BJ (cell line): ENCODE data around the gene RASSF8. TPM values are rescaled to one million over a fixed set of nuclear protein-coding genes. Genes with fewer than 3 reads are reported as not detected.

Experiments used
- CTCF ChIA-PET: fragments of 350-600 bp; formaldehyde crosslinking; extraction: SDS; loops from one replicate; lab custom pipeline; 2021; ENCODE audit warnings: antibody characterized with exemption, inconsistent platforms; lab: Yijun Ruan, JAX
- POLR2A ChIA-PET: fragments of 300-600 bp; sonication (Branson Sonifier 250); formaldehyde crosslinking; extraction: SDS; loops from one replicate; lab custom pipeline; 2021; ENCODE audit warnings: antibody characterized with exemption; lab: Charles Lee
- DNase-seq: peaks from one replicate; pipeline ENCODE4 v3.0.0-alpha.2; 2011; ENCODE audit warnings: low read depth
- H3K27me3 ChIP-seq: 2 replicates; pipeline ENCODE4 v1.6.0; 2011; ENCODE audit warnings: low read length; ENCODE audit not compliant: control insufficient read depth, insufficient read depth
- H3K36me3 ChIP-seq: 2 replicates; pipeline ENCODE4 v1.5.1; 2011; ENCODE audit warnings: low read length; ENCODE audit not compliant: control insufficient read depth, insufficient read depth
- H3K4me3 ChIP-seq: 2 replicates; pipeline ENCODE4 v1.5.1; 2011; ENCODE audit warnings: low read depth, mild to moderate bottlenecking, control low read depth, low read length
- polyA plus RNA-seq: library from polyadenylated mRNA; depleted of rRNA; stranded (reverse); fragments of >200 nt; gene quantifications from 2 replicates; pipeline ENCODE4 v1.2.3, GENCODE V29; 2011
- TF ChIP-seq, protein P1 (sequence below): IDR thresholded peaks from 2 replicates; pipeline ENCODE4 v1.5.1; 2011; ENCODE audit warnings: low read depth, mild to moderate bottlenecking, control low read depth, inconsistent platforms, low read length, moderate library complexity; ENCODE audit not compliant: insufficient read depth

Gene RASSF8
- polyA plus RNA-seq, 1 experiment = 35.8 TPM

DNA sequence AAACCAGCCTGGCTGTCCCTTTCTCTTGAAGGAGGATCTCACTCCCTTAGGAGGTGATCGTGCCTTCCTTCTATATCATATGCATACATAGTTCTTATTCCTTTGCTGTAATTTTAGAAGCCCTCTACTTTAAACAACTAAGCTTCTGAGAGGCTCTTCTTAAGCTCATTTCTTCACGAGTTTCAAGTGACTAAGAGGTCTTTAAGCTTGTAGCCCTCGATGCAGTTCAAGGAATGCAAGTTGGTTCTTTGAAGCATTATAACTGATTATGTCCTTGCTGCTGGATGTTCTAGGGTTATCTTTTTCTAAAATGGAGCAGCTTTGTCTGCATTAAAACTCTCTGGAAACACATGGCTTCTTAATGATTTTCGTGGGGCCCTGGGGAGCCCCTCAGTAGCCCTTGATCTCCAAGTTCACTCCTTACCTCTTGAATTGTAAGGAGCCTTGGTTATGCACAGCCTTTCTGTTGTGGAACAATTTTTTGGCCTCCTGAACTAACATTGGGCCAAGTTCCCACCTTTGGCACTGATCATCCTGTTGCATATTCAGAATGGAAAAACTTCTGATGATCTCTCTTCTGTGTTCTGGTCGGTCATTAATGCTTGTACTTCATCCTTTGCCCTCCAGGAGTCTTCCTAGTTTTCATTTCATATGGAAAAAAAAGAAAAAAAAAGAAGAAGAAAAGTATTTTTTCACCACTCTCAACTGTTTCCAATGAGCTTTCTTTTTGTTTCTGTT is 12.6 kb downstream of the RASSF8 start:
- no peak for DNase-seq
- TF ChIP-seq, protein P1, sequence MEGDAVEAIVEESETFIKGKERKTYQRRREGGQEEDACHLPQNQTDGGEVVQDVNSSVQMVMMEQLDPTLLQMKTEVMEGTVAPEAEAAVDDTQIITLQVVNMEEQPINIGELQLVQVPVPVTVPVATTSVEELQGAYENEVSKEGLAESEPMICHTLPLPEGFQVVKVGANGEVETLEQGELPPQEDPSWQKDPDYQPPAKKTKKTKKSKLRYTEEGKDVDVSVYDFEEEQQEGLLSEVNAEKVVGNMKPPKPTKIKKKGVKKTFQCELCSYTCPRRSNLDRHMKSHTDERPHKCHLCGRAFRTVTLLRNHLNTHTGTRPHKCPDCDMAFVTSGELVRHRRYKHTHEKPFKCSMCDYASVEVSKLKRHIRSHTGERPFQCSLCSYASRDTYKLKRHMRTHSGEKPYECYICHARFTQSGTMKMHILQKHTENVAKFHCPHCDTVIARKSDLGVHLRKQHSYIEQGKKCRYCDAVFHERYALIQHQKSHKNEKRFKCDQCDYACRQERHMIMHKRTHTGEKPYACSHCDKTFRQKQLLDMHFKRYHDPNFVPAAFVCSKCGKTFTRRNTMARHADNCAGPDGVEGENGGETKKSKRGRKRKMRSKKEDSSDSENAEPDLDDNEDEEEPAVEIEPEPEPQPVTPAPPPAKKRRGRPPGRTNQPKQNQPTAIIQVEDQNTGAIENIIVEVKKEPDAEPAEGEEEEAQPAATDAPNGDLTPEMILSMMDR = 0 out of 2 replicates have a peak, but pooled peaks have one; percentile 19
- ChIA-PET CTCF (interaction anchor here (0.9 kb wide), 2 partner anchors 9 to 14 kb away, joined by 3 read pairs; no protein-coding TSS in a partner anchor), POLR2A (interaction anchor here (0.6 kb wide), 1 partner anchor 1391 kb away, joined by 6 read pairs; no protein-coding TSS in a partner anchor)
- H3K27me3 ChIP-seq = no peaks in the 10 kb centered on the region
- no peak overlapping the region for H3K4me3 ChIP-seq
- H3K36me3 ChIP-seq = no peaks in the 10 kb centered on the region

GRCh38 chr12:25971654-25972041 is 13.2 kb downstream of the RASSF8 start:
- ChIA-PET CTCF (interaction anchor here (0.9 kb wide), 2 partner anchors 9 to 13 kb away, joined by 3 read pairs; no protein-coding TSS in a partner anchor), POLR2A (interaction anchor here (0.6 kb wide), 1 partner anchor 1390 kb away, joined by 6 read pairs; no protein-coding TSS in a partner anchor)
- DNase-seq = no peak
- TF ChIP-seq, protein P1 = no peak
- Histone ChIP-seq H3K4me3 (no peak overlapping the region), H3K36me3 (no peaks in the 10 kb centered on the region), H3K27me3 (no peaks in the 10 kb centered on the region)

GRCh38 chr12:25972783-25973182 is 14.3 kb downstream of the RASSF8 start:
- Histone ChIP-seq H3K27me3 (no peaks in the 10 kb centered on the region), H3K4me3 (no peak overlapping the region), H3K36me3 (no peaks in the 10 kb centered on the region; the same call in 1 of the 2 replicates)
- CTCF ChIA-PET = interaction anchor here (1.8 kb wide), 1 partner anchor 11 kb away, joined by 5 read pairs; no protein-coding TSS in a partner anchor
- no peak for DNase-seq
- POLR2A ChIA-PET = interaction anchor here (0.6 kb wide), 1 partner anchor 15 kb away, joined by 3 read pairs; no protein-coding TSS in a partner anchor
- TF ChIP-seq, protein P1 = no peak

- TF ChIP-seq, protein P1 = no peak
- ChIA-PET CTCF (interaction anchor here (1.3 to 1.8 kb wide), 2 partner anchors 11 to 588 kb away, joined by 3 to 5 read pairs; no protein-coding TSS in a partner anchor), POLR2A (no interaction called here)
- no peak for DNase-seq
- Histone ChIP-seq H3K27me3 (no peaks in the 10 kb centered on the region), H3K4me3 (no peak overlapping the region), H3K36me3 (no peaks in the 10 kb centered on the region; the same call in 1 of the 2 replicates)
Measured at GRCh38 chr12:25975179-25975578, 16.7 kb downstream of the RASSF8 start.

- Histone ChIP-seq H3K27me3 (no peaks in the 10 kb centered on the region), H3K4me3 (no peak overlapping the region), H3K36me3 (no peaks in the 10 kb centered on the region; the same call in 1 of the 2 replicates)
- CTCF ChIA-PET = interaction anchor here (1.8 kb wide), 1 partner anchor 11 kb away, joined by 5 read pairs; no protein-coding TSS in a partner anchor
- TF ChIP-seq, protein P1 = no peak
- no peak for DNase-seq
- POLR2A ChIA-PET = no interaction called here
Measured at GRCh38 chr12:25975682-25976081, 17.2 kb downstream of the RASSF8 start.
